H1 (cell line): ENCODE data around the gene TLE4. TPM values are rescaled to one million over a fixed set of nuclear protein-coding genes. Genes with fewer than 3 reads are reported as not detected.

Source experiments
- CTCF ChIA-PET: fragments of 300-600 bp; sonication (Branson Sonifier 250); formaldehyde crosslinking; loops from one replicate; lab custom pipeline; 2021; ENCODE audit not compliant: partially characterized antibody; lab: Charles Lee
- POLR2A ChIA-PET: fragments of 300-600 bp; sonication (Branson Sonifier 250); formaldehyde crosslinking; loops from one replicate; lab custom pipeline; 2021; ENCODE audit warnings: inconsistent platforms; ENCODE audit not compliant: partially characterized antibody; lab: Charles Lee
- DNase-seq, 2 experiments: peaks; one replicate each; pipeline versions ENCODE4 v3.0.0 to v3.0.0-alpha.2; 2010 to 2022; ENCODE audit warnings: low spot score in 2 of 2, low read depth in 1 of 2, mixed read lengths in 1 of 2
- FAIRE-seq: peaks from 2 replicates; lab custom pipeline; 2011; peaks lifted over from hg19 to GRCh38; lab: Jason Lieb, UNC
- H2AFZ ChIP-seq: 2 replicates; pipeline ENCODE4 v1.8.1; 2012; ENCODE audit warnings: low read length, inconsistent platforms
- H2AK5ac ChIP-seq: 2 replicates; pipeline ENCODE4 v1.6.1; 2013; ENCODE audit warnings: low read depth, low read length
- H2BK120ac ChIP-seq: replicated peaks from 2 replicates; pipeline ENCODE3; 2013; ENCODE audit warnings: low read depth, low read length, inconsistent platforms
- H2BK12ac ChIP-seq: 2 replicates; pipeline ENCODE4 v1.6.1; 2013; ENCODE audit warnings: low read depth, low read length
- H2BK15ac ChIP-seq: 2 replicates; pipeline ENCODE4 v1.6.1; 2013; ENCODE audit warnings: low read length
- H2BK20ac ChIP-seq: 2 replicates; pipeline ENCODE4 v1.6.1; 2013; ENCODE audit warnings: low read length
- H2BK5ac ChIP-seq: 2 replicates; pipeline ENCODE4 v1.6.1; 2013; ENCODE audit warnings: low read depth, low read length
- H3K14ac ChIP-seq: 2 replicates; pipeline ENCODE4 v1.6.1; 2013; ENCODE audit warnings: inconsistent platforms; ENCODE audit not compliant: insufficient read length
- H3K18ac ChIP-seq: 2 replicates; pipeline ENCODE4 v1.6.1; 2013; ENCODE audit warnings: low read length; ENCODE audit errors: extremely low read depth
- H3K23ac ChIP-seq: 2 replicates; pipeline ENCODE4 v1.6.1; 2013; ENCODE audit warnings: inconsistent platforms; ENCODE audit not compliant: insufficient read length
- H3K23me2 ChIP-seq: 2 replicates; pipeline ENCODE4 v1.6.1; 2013; ENCODE audit warnings: low read depth, low read length
- H3K27ac ChIP-seq: 2 replicates; pipeline ENCODE4 v1.6.1; 2011; ENCODE audit warnings: low read depth, low read length, inconsistent platforms
- H3K27me3 ChIP-seq, 4 experiments: replicated peaks in 1 of 4; 1 replicate in 1 of 4; 2 replicates in 3 of 4; pipeline versions ENCODE4 v1.6.1 to v1.8.1; 2011 to 2013; ENCODE audit warnings: low read length in 3 of 4, mild to moderate bottlenecking in 3 of 4, inconsistent platforms in 2 of 4, mixed read lengths in 2 of 4, moderate library complexity in 1 of 4; ENCODE audit not compliant: control insufficient read depth in 3 of 4, insufficient read depth in 3 of 4; ENCODE audit errors: extremely low read depth in 1 of 4
- H3K36me3 ChIP-seq, 4 experiments: 2 replicates each; pipeline versions ENCODE4 v1.6.1 to v1.8.1; 2011 to 2013; ENCODE audit warnings: mild to moderate bottlenecking in 4 of 4, low read length in 3 of 4, moderate library complexity in 2 of 4, control low read depth in 1 of 4, inconsistent platforms in 1 of 4; ENCODE audit not compliant: insufficient read depth in 4 of 4, control insufficient read depth in 2 of 4
- H3K4ac ChIP-seq: replicated peaks from 2 replicates; pipeline ENCODE3; 2013; ENCODE audit warnings: low read length, low read depth, mixed read lengths, inconsistent platforms; ENCODE audit not compliant: insufficient read length
- H3K4me1 ChIP-seq, 4 experiments: replicated peaks in 1 of 4; 1 replicate in 1 of 4; 2 replicates in 3 of 4; pipeline versions ENCODE4 v1.6.1 to v1.8.1; 2011 to 2013; ENCODE audit warnings: low read length in 3 of 4, inconsistent platforms in 2 of 4, mixed read lengths in 1 of 4; ENCODE audit not compliant: insufficient read depth in 4 of 4, control insufficient read depth in 3 of 4
- H3K4me2 ChIP-seq, 2 experiments: 2 replicates each; pipeline versions ENCODE4 v1.6.1 to v1.8.1; 2011 to 2013; ENCODE audit warnings: low read depth in 2 of 2, low read length in 2 of 2, control low read depth in 1 of 2, inconsistent platforms in 1 of 2, mild to moderate bottlenecking in 1 of 2; ENCODE audit not compliant: insufficient read depth in 1 of 2
- H3K4me3 ChIP-seq, 4 experiments: fragments of 200-600, 300-600 bp in 1 of 4; sonication (generic), shearing (Covaris generic), sonication (Bioruptor Twin) in 1 of 4; 2 replicates each; pipeline versions ENCODE4 v1.5.1 to v1.8.1; 2011 to 2016; ENCODE audit warnings: low read length in 4 of 4, low read depth in 3 of 4, control low read depth in 2 of 4, inconsistent platforms in 2 of 4, mild to moderate bottlenecking in 2 of 4, mixed read lengths in 1 of 4, moderate library complexity in 1 of 4; ENCODE audit not compliant: insufficient read depth in 2 of 4; ENCODE audit errors: extremely low read depth in 1 of 4
- H3K56ac ChIP-seq: replicated peaks from 2 replicates; pipeline ENCODE3; 2013; ENCODE audit warnings: low read depth, mild to moderate bottlenecking, mixed read lengths, low read length, inconsistent platforms; ENCODE audit not compliant: insufficient read length
- H3K79me1 ChIP-seq: 2 replicates; pipeline ENCODE4 v1.6.1; 2013; ENCODE audit warnings: low read depth, low read length, control low read depth
- H3K79me2 ChIP-seq, 2 experiments: 2 replicates each; pipeline versions ENCODE4 v1.6.1 to v1.8.1; 2012 to 2013; ENCODE audit warnings: low read length in 2 of 2, mild to moderate bottlenecking in 2 of 2, inconsistent platforms in 1 of 2; ENCODE audit not compliant: insufficient read depth in 2 of 2, control insufficient read depth in 1 of 2
- H3K9ac ChIP-seq, 4 experiments: replicated peaks in 1 of 4; 1 replicate in 1 of 4; 2 replicates in 3 of 4; pipeline versions ENCODE4 v1.6.1 to v1.8.1; 2011 to 2013; ENCODE audit warnings: low read depth in 3 of 4, low read length in 3 of 4, control low read depth in 2 of 4, mild to moderate bottlenecking in 2 of 4, moderate library complexity in 2 of 4, inconsistent platforms in 1 of 4; ENCODE audit errors: extremely low read depth in 1 of 4
- H3K9me3 ChIP-seq, 2 experiments: 2 replicates each; pipeline versions ENCODE4 v1.6.1 to v1.8.1; 2012 to 2013; ENCODE audit warnings: mild to moderate bottlenecking in 2 of 2, moderate library complexity in 2 of 2, control low read depth in 1 of 2, inconsistent platforms in 1 of 2, low read depth in 1 of 2, low read length in 1 of 2, mixed read lengths in 1 of 2; ENCODE audit not compliant: insufficient read depth in 2 of 2
- H4K20me1 ChIP-seq, 2 experiments: replicated peaks in 1 of 2; 2 replicates each; pipeline versions ENCODE3 to v1.8.1; 2011 to 2013; ENCODE audit warnings: inconsistent platforms in 2 of 2, low read length in 2 of 2, mild to moderate bottlenecking in 1 of 2; ENCODE audit not compliant: insufficient read depth in 2 of 2, control insufficient read depth in 1 of 2
- H4K5ac ChIP-seq: 2 replicates; pipeline ENCODE4 v1.6.1; 2013; ENCODE audit warnings: low read length, low read depth, mixed read lengths, inconsistent platforms; ENCODE audit not compliant: insufficient read length
- H4K8ac ChIP-seq: 2 replicates; pipeline ENCODE4 v1.8.0; 2013; ENCODE audit warnings: mild to moderate bottlenecking, moderate library complexity, low read length, inconsistent platforms; ENCODE audit not compliant: insufficient read depth; ENCODE audit errors: extremely low read depth
- H4K91ac ChIP-seq: replicated peaks from 2 replicates; pipeline ENCODE3; 2013; ENCODE audit warnings: low read length, mixed read lengths, inconsistent platforms; ENCODE audit not compliant: insufficient read length
- ASH2L ChIP-seq: fragments of 200-600, 300-600 bp; sonication (generic); IDR thresholded peaks from one replicate; pipeline ENCODE4 v1.7.1; 2017; ENCODE audit warnings: low read length
- BACH1 ChIP-seq: IDR thresholded peaks from 2 replicates; pipeline ENCODE4 v1.6.1; 2012; ENCODE audit warnings: low read length, improper control_type of control experiment
- CTBP2 ChIP-seq: IDR thresholded peaks from 2 replicates; pipeline ENCODE4 v1.7.0; 2011; ENCODE audit warnings: borderline replicate concordance, mild to moderate bottlenecking, moderate library complexity, mixed read lengths, low read length; ENCODE audit not compliant: insufficient read depth, insufficient read length
- GTF2F1 ChIP-seq: IDR thresholded peaks from 2 replicates; pipeline ENCODE4 v1.6.1; 2012; ENCODE audit warnings: low read depth, low read length, improper control_type of control experiment, borderline replicate concordance
- NRF1 ChIP-seq: IDR thresholded peaks from 2 replicates; pipeline ENCODE4 v1.6.1; 2011; ENCODE audit warnings: mild to moderate bottlenecking, low read depth, low read length, improper control_type of control experiment
- SP4 ChIP-seq: IDR thresholded peaks from 2 replicates; pipeline ENCODE4 v1.6.1; 2012; ENCODE audit warnings: low read length, inconsistent platforms
- TEAD4 ChIP-seq: IDR thresholded peaks from 2 replicates; pipeline ENCODE4 v1.6.1; 2012; ENCODE audit warnings: low read depth, low read length, inconsistent platforms, mixed read lengths
- WGBS, 2 experiments: shearing (Covaris generic) in 1 of 2; methylation state at CpG; one replicate each; pipeline versions ENCODE4 v1.1.6 to v1.1.7; 2013 to 2015; ENCODE audit warnings: low lambda C conversion rate in 2 of 2, mixed read lengths in 2 of 2, inconsistent platforms in 1 of 2, low coverage in 1 of 2, missing lambda C conversion rate in 1 of 2; ENCODE audit not compliant: insufficient replicate concordance in 2 of 2, insufficient coverage in 1 of 2, insufficient read length in 1 of 2; ENCODE audit errors: extremely low coverage in 1 of 2, missing lambda C conversion rate in 1 of 2; 5-methylcytosine and 5-hydroxymethylcytosine counted together
- polyA plus RNA-seq, 7 experiments: library from polyadenylated mRNA; depleted of rRNA in 3 of 7; stranded (reverse) in 5 of 7; unstranded in 2 of 7; fragments of >200 nt in 5 of 7; fragments of 200-250 nt in 2 of 7; gene quantifications; 1 replicate in 5 of 7; 2 replicates in 1 of 7; 4 replicates in 1 of 7; pipeline versions ENCODE4 v1.2.1 to v1.2.3, GENCODE V29; 2011 to 2013; ENCODE audit warnings: missing spikeins in 2 of 7, mixed read lengths in 2 of 7
- total RNA-seq: library from RNA; stranded (reverse); fragmentation: NEBNext Ultra II Directional; extraction: Animal tissue kit (Norgen Biotek cat#: 25700); gene quantifications from 2 replicates; pipeline ENCODE4 v1.2.1, GENCODE V29; 2021

Gene TLE4
- total and polyA plus RNA-seq, 2 of the 8 experiments (the other 6 are each of a cell fraction or from before 2014, with no cell fraction given) = 32.4 to 36.9 TPM

DNA sequence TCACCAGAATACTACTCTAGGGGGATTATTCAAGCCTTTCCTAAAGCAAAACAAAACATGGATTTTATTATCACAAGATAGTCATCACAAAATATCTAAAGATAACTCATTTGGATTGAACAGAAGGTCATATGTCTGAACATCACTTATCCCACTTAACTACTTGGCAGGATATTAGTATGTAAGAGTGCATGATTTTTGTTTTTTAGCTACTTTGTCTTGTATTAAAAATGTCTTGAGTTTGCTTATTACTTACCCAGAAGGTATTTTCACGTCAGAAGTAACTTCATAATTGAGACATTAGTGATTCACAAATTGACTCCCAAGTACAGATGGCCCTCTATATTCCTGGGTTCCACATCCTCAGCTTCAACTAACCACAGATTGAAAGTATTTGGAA lies 113.8 kb downstream of the TLE4 start:
- no peaks in the 10 kb centered on the region for H3K79me2 ChIP-seq
- no peak overlapping the region for H2BK20ac ChIP-seq
- DNase-seq (no peak), FAIRE-seq (no peak)
- no peak overlapping the region for H3K56ac ChIP-seq
- no peak overlapping the region for H3K4ac ChIP-seq
- H3K9me3 ChIP-seq = no peaks in the 10 kb centered on the region
- no peak overlapping the region for H3K4me2 ChIP-seq
- H3K9ac ChIP-seq = no peak overlapping the region
- H2BK15ac ChIP-seq = no peak overlapping the region
- no peaks in the 10 kb centered on the region for H3K79me1 ChIP-seq
- H4K5ac ChIP-seq = no peak overlapping the region
- H4K91ac ChIP-seq = no peak overlapping the region
- TF ChIP-seq ASH2L (no peak), NRF1 (no peak), SP4 (no peak), GTF2F1 (no peak), TEAD4 (no peak), BACH1 (no peak), CTBP2 (no peak)
- WGBS, 2 experiments = 88% methylated on average over 1 of the region's 1 CpG; no CpG with 5 or more reads in 1 of the 2 experiments
- no peak overlapping the region for H2AK5ac ChIP-seq
- no peak overlapping the region for H2AFZ ChIP-seq
- no peak overlapping the region for H3K23ac ChIP-seq
- peaks cover 0 to 5% (median 0%) of the 10 kb centered on the region in 4 experiments; a peak in 2 of 7 replicates for H3K4me1 ChIP-seq
- no peak overlapping the region for H3K4me3 ChIP-seq
- peaks cover 0 to 6% (median 0%) of the 10 kb centered on the region in 4 experiments; a peak in 2 of 8 replicates for H3K36me3 ChIP-seq
- no peak overlapping the region for H3K18ac ChIP-seq
- H3K14ac ChIP-seq = no peak overlapping the region
- H4K20me1 ChIP-seq = peaks cover 0 to 3% of the 10 kb centered on the region in 2 experiments
- ChIA-PET CTCF (interaction anchor here (0.7 kb wide), 1 partner anchor 23 kb away, joined by 4 read pairs; no protein-coding TSS in a partner anchor), POLR2A (interaction anchor here (1.5 kb wide), 1 partner anchor 114 kb away, joined by 4 read pairs; the partner anchor contains the start of gene TLE4)
- H2BK5ac ChIP-seq = no peak overlapping the region
- no peak overlapping the region for H2BK120ac ChIP-seq
- H3K27ac ChIP-seq = no peak overlapping the region
- no peaks in the 10 kb centered on the region for H3K27me3 ChIP-seq
- no peak overlapping the region for H2BK12ac ChIP-seq
- H4K8ac ChIP-seq = no peak overlapping the region
- peaks cover 2% of the 10 kb centered on the region; the same call in 1 of the 2 replicates for H3K23me2 ChIP-seq
